GM21786 (cell line): ENCODE measurements around the gene SEMA6B.
"Not testable (repeated sequence)": the region's sequence is repeated elsewhere in the genome, so short reads cannot be mapped to it uniquely, and the experiment has no call there.

Experiments
- ATAC-seq: cut with Tn5 transposase; IDR thresholded peaks from one replicate; pipeline ENCODE4 v1.9.1; 2021; ENCODE audit not compliant: unreplicated experiment

SEMA6B gene

GRCh38 chr19:4533334-4533733 lies 26.1 kb downstream of the SEMA6B start:
- no peak for ATAC-seq

GRCh38 chr19:4531562-4532165 lies 27.8 kb downstream of the SEMA6B start:
- no peak for ATAC-seq

GRCh38 chr19:4529924-4530522 lies 29.5 kb downstream of the SEMA6B start:
- no peak for ATAC-seq

GRCh38 chr19:4528843-4529242 lies 30.6 kb downstream of the SEMA6B start:
- no peak for ATAC-seq

- not testable (repeated sequence) for ATAC-seq
Observed at GRCh38 chr19:4527377-4527776, 32.1 kb downstream of the SEMA6B start.

GRCh38 chr19:4525563-4526002 lies 33.9 kb downstream of the SEMA6B start:
- ATAC-seq = no peak

- ATAC-seq = no peak
Observed at GRCh38 chr19:4524808-4525562, 34.5 kb downstream of the SEMA6B start.

- ATAC-seq = no peak
Observed at GRCh38 chr19:4523306-4524110, 36.0 kb downstream of the SEMA6B start.

- ATAC-seq = no peak
Observed at GRCh38 chr19:4522291-4523002, 37.0 kb downstream of the SEMA6B start.

- ATAC-seq = no peak
Observed at GRCh38 chr19:4521888-4522242, 37.6 kb downstream of the SEMA6B start.

GRCh38 chr19:4521170-4521887 lies 38.2 kb downstream of the SEMA6B start:
- no peak for ATAC-seq

GRCh38 chr19:4519521-4520277 lies 39.8 kb downstream of the SEMA6B start:
- no peak for ATAC-seq

GRCh38 chr19:4519172-4519496 lies 40.4 kb downstream of the SEMA6B start:
- no peak for ATAC-seq

GRCh38 chr19:4518345-4519171 lies 40.9 kb downstream of the SEMA6B start, which contains the start of gene PLIN4:
PLIN4 (minus strand) TSS chr19:4518486; CDS start chr19:4518272, 214 bp downstream.
- no peak for ATAC-seq

- no peak for ATAC-seq
Observed at GRCh38 chr19:4517451-4518057, 41.9 kb downstream of the SEMA6B start.

GRCh38 chr19:4516939-4517300 lies 42.6 kb downstream of the SEMA6B start:
- no peak for ATAC-seq

- ATAC-seq = no peak
Observed at GRCh38 chr19:4516199-4516938, 43.1 kb downstream of the SEMA6B start.

GRCh38 chr19:4515732-4516131 lies 43.8 kb downstream of the SEMA6B start:
- ATAC-seq = no peak
